Activated T-cell treated with anti-CD3 and anti-CD28 coated beads for 24 hours (primary cell): Measurements from ENCODE around the gene MTIF2.
A peak's percentile ranks its signal among the peaks of the same experiment; 100 is the strongest.
"Not testable (repeated sequence)": the region's sequence is repeated elsewhere in the genome, so short reads cannot be mapped to it uniquely, and the experiment has no call there.

ENCODE experiments used
- DNase-seq: peaks from one replicate; pipeline ENCODE4 v3.0.0-alpha.2; 2020; ENCODE audit warnings: low read depth

Gene MTIF2

GRCh38 chr2:55268907-55269644 lies at the start of gene MTIF2:
Gene MTIF2 (minus strand): TSS chr2:55269231. CDS start chr2:55263858, 5,373 bp downstream.
- peak; percentile 89 for DNase-seq

DNA sequence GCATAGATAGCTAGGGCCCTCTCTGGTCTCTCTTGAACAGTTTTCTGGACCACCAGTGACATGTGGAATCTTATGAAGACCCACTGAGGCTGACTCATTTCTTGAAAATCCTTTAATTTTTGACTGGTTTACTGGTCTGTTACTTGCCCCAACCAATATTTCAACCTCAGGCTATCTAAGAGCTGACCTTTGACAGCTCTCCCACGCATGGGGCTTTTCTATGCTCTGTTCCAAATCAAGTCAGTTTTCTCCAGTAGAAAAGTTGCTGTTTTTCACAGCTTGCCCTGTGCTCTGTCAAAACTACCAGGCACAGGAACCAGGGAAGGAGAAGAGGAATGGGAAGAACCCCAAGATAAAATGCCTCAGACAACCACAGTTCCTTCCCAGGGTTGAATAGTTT lies 46.0 kb upstream of the MTIF2 start:
- DNase-seq, result no peak

- no peak for DNase-seq
These were observed 42.4 kb upstream of the MTIF2 start for GRCh38 chr2:55311444-55311870.

DNA sequence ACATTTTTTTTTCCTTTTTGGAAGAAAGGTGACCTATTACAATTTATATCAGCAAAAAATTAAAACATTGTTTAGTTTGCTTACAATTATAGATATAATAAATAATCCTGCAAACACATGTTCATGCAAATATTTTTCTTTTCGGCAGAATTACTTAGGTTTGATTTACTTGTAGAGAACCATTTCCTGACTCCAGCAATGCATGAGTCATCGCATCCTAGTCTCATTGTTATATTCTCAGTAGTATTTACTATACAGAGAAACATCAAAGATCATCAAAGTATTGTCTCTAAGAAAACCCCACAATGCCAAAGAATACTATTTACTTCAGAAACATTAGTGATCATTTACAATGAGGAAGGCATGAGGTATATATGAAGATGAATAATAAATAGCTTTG lies 40.4 kb upstream of the MTIF2 start:
- DNase-seq, result no peak

- no peak for DNase-seq
These were observed 33.2 kb upstream of the MTIF2 start for GRCh38 chr2:55302241-55302640.

- DNase-seq, result no peak
These were observed 32.2 kb upstream of the MTIF2 start for GRCh38 chr2:55301277-55301676.

DNA sequence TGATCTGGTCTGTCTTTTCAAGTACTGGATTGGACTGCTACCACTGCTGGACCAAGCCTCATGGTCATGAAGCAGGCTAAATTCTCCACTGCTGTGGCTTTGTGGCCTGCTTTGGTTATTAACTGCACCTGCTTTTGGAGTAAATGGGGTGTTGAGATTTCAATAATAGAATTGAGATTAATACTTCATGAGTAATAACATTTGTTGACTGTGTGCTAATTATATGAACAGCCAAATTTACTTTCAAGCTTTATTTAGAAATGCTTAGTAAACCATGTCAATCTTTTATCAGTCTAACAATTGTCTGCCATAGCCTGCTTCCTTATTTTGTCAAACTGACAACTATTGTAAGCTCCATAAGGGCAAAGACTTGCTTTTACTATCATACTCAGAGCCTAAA lies 27.4 kb upstream of the MTIF2 start:
- no peak for DNase-seq

GRCh38 chr2:55283083-55283482 lies 14.1 kb upstream of the MTIF2 start:
- no peak for DNase-seq

- peak; percentile 82 for DNase-seq
These were observed 13.3 kb upstream of the MTIF2 start for GRCh38 chr2:55282110-55282917.

GRCh38 chr2:55280851-55281546 lies 12.0 kb upstream of the MTIF2 start:
- not testable (repeated sequence) for DNase-seq

DNA sequence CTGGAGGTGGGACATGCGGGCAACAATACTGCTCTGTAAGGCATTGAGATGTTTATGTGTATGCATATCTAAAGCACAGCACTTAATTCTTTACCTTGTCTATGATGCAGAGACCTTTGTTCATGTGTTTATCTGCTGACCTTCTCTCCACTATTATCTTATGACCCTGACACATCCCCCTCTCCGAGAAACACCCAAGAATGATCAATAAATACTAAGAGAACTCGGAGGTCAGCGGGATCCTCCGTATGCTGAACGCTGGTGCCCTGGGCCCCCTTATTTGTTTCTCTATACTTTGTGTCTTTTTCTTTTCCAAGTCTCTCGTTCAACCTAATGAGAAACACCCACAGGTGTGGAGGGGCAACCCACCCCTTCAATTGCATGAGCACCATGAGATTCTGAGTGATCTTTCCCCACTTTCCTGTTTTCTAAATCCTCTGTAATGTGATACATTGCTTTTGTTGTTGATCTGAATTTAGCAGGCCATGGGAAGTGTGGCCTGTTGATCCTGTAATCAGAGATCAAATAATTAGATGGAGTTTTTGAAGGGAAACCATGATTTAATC lies 10.9 kb upstream of the MTIF2 start:
- DNase-seq, result not testable (repeated sequence)

DNA sequence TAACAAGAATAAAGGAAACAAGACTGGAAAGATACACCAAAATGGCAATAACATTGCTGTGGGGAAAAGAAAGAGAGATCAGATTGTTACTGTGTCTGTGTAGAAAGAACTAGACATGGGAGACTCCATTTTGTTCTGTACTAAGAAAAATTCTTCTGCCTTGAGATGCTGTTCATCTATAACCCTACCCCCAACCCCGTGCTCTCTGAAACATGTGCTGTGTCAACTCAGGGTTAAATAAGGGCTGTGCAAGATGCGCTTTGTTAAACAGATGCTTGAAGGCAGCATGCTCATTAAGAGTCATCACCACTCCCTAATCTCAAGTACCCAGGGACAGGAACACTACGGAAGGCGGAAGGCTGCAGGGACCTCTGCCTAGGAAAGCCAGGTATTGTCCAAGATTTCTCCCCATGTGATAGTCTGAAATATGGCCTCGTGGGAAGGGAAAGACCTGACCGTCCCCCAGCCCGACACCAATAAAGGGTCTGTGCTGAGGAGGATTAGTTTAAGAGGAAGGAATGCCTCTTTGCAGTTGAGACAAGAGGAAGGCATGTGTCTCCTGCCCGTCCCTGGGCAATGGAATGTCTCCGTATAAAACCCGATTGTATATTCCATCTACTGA lies 10.3 kb upstream of the MTIF2 start:
- not testable (repeated sequence) for DNase-seq

DNA sequence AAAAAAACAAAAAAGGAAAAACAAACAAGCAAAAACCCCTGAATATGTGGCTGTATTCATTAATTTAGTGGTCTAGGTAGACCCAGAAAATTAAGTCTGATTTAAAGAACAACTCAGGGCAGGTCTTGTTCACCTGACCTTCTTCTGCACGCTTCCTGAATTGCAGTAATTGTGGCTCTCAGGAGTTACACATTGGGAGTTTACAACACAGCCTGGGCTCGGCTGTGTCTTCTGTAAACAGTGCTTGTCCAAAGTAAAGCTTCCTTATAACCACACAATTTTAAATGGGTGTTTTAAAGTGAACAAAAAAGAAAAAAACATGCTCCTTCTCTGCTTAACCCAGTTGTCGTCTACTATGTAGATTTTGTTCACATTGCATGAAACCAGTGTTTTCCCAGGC lies 8.3 kb upstream of the MTIF2 start:
- DNase-seq, result no peak

DNA sequence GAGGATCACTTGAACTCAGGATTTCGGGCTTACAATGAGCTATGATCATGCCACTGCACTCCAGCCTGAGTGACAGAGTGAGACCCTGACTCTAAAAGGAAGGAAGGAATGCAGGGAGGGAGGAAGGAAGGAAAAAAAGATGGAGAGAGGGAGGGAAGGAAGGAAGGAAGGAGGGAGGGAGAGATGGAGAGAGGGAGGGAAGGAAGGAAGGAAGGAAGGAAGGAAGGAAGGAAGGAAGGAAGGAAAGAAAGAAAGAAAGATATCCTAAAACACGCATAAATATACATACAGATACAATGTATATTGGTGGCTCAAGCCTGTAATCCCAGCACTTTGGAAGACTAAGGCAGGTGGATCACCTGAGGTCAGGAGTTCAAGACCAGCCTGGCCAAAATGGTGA lies 5.3 kb upstream of the MTIF2 start:
- DNase-seq, result not testable (repeated sequence)

DNA sequence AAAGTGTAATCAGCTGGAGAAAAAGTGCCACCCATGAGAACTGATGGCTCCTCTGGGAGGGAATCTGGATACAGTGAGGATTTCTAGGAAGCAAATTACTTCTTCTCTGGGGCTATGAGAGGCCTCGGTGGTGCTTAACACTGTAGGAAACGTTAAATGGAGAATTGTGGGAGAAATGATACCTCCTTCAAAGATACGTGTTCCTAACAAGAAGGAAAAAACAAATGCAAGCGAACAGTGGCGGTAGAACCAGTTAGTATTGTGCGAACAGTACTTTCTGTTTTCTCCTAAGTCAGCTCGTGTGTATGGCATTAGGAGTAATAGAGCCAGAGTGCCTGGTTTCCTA lies 587 bp upstream of the MTIF2 start:
- no peak for DNase-seq

DNA sequence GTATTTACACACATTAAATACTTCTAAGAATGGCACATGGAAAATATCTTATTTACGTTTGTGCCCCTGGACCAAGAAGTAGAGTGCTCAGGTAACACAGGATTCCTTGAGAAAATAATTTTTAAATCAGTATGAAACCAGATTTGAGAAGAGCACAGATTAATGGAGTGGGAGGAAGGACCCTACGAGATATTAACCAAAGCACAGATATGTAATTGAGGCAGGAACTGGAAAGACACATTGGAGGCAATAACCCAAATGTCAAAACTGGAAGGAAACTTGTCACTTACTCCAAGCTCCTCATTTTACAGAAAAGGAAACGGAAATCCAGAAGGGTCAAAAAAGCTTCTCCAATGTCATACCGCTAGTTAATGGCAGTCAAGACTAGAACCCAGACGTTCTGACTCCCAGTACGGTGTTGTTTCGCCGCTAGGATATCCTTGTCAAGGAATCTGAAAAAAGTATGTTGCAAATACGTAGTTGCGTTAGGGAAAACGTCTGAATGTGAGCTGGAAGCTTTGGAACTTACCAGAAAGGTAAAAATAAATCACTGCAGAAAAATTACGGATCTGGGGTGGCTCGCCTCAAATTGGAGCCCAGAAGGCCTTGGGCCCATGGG lies 634 bp downstream of the MTIF2 start:
- DNase-seq, result no peak

- DNase-seq, result not testable (repeated sequence)
These were observed 9.4 kb downstream of the MTIF2 start for GRCh38 chr2:55259586-55259985.

- DNase-seq, result no peak
These were observed 16.2 kb downstream of the MTIF2 start for GRCh38 chr2:55252832-55253231.

- no peak for DNase-seq
These were observed 22.0 kb downstream of the MTIF2 start for GRCh38 chr2:55247025-55247424.

- DNase-seq, result no peak
These were observed 23.6 kb downstream of the MTIF2 start for GRCh38 chr2:55245411-55245810.

GRCh38 chr2:55242617-55243016 lies 26.4 kb downstream of the MTIF2 start:
- DNase-seq, result no peak

- not testable (repeated sequence) for DNase-seq
These were observed 27.4 kb downstream of the MTIF2 start for GRCh38 chr2:55241582-55241981.
